Measurements from ENCODE around the gene AHCYL1. TPM values are rescaled to one million over a fixed set of nuclear protein-coding genes. Genes with fewer than 3 reads are reported as not detected.

AHCYL1 gene
- total and polyA plus RNA-seq, 10 donors, result 16.2 to 65.3 (median 50.0) TPM

GRCh38 chr1:110047463-110047862 is 62.9 kb downstream of the AHCYL1 start:
- no peaks in the 10 kb centered on the region for H3K9me3 ChIP-seq
- no peak overlapping the region for H3K27ac ChIP-seq
- no peak for DNase-seq
- no peak overlapping the region for H3K4me3 ChIP-seq
- TF ChIP-seq POLR2AphosphoS5 (IDR thresholded peaks at IDR 0.05), result no peak
- no peak for TF ChIP-seq CTCF (IDR thresholded peaks at IDR 0.05 in 8 of 11, conservative IDR thresholded peaks at IDR 0.05 in 3 of 11)
- no peak for TF ChIP-seq POLR2A (IDR thresholded peaks at IDR 0.05)
- intact Hi-C loops (cut with DNase I; ENCODE audit: low total_unique reads), result no loop called here
- peaks cover 4 to 100% (median 99%) of the 10 kb centered on the region in 6 donors for H3K36me3 ChIP-seq
- no peaks in the 10 kb centered on the region for H3K27me3 ChIP-seq (replicated peaks in 1 of 7)
- WGBS, 5 donors, result 79 to 97% (median 87%) methylated on average over 3 of the region's 3 CpGs
- peaks cover 0 to 37% (median 21%) of the 10 kb centered on the region in 6 donors for H3K4me1 ChIP-seq

- Histone ChIP-seq H3K9me3 (no peaks in the 10 kb centered on the region), H3K27ac (peak overlapping the region in 3 of 8 donors; percentile 29 to 81 (median 79)), H3K27me3 (replicated peaks in 1 of 7) (no peaks in the 10 kb centered on the region), H3K4me3 (no peak overlapping the region), H3K36me3 (peaks cover 4 to 100% (median 99%) of the 10 kb centered on the region in 6 donors), H3K4me1 (peaks cover 3 to 45% (median 26%) of the 10 kb centered on the region in 6 donors)
- TF ChIP-seq CTCF (IDR thresholded peaks at IDR 0.05 in 8 of 11, conservative IDR thresholded peaks at IDR 0.05 in 3 of 11), result no peak
- WGBS, 5 donors, result 95 to 100% (median 98%) methylated on average over 2 to 5 of the region's 5 CpGs
- no peak for DNase-seq
- intact Hi-C loops (cut with DNase I; ENCODE audit: low total_unique reads), result no loop called here
Measured at GRCh38 chr1:110048240-110048639, 63.7 kb downstream of the AHCYL1 start.

GRCh38 chr1:110048923-110049601 is 64.5 kb downstream of the AHCYL1 start:
- WGBS, 5 donors, result 75 to 92% (median 85%) methylated on average over 9 of the region's 9 CpGs
- no peaks in the 10 kb centered on the region for H3K27me3 ChIP-seq (replicated peaks in 1 of 7)
- peak in 1 of 3 donors; percentile 57 for TF ChIP-seq POLR2AphosphoS5 (IDR thresholded peaks at IDR 0.05)
- no peak for TF ChIP-seq CTCF (IDR thresholded peaks at IDR 0.05 in 8 of 11, conservative IDR thresholded peaks at IDR 0.05 in 3 of 11)
- no peak for TF ChIP-seq POLR2A (IDR thresholded peaks at IDR 0.05)
- intact Hi-C loops (cut with DNase I; ENCODE audit: low total_unique reads), result no loop called here
- H3K27ac ChIP-seq, result peak overlapping the region in 7 of 8 donors; percentile 9 to 81 (median 73)
- no peaks in the 10 kb centered on the region for H3K9me3 ChIP-seq
- no peak for DNase-seq
- H3K36me3 ChIP-seq, result peaks cover 0 to 100% (median 99%) of the 10 kb centered on the region in 6 donors
- H3K4me3 ChIP-seq, result no peak overlapping the region
- peaks cover 3 to 53% (median 33%) of the 10 kb centered on the region in 6 donors for H3K4me1 ChIP-seq

- H3K4me3 ChIP-seq, result no peak overlapping the region
- DNase-seq, result no peak
- no peaks in the 10 kb centered on the region for H3K27me3 ChIP-seq (replicated peaks in 1 of 7)
- peaks cover 3 to 60% (median 38%) of the 10 kb centered on the region in 6 donors for H3K4me1 ChIP-seq
- H3K27ac ChIP-seq, result peak overlapping the region in 7 of 8 donors; percentile 9 to 81 (median 73)
- H3K36me3 ChIP-seq, result peaks cover 3 to 100% (median 99%) of the 10 kb centered on the region in 6 donors
- intact Hi-C loops (cut with DNase I; ENCODE audit: low total_unique reads), result loop anchor here (5.0 kb wide), 1 partner anchor 57 kb away; no protein-coding TSS in a partner anchor
- no peak for TF ChIP-seq POLR2AphosphoS5 (IDR thresholded peaks at IDR 0.05)
- no peak for TF ChIP-seq POLR2A (IDR thresholded peaks at IDR 0.05)
- TF ChIP-seq CTCF (IDR thresholded peaks at IDR 0.05 in 8 of 11, conservative IDR thresholded peaks at IDR 0.05 in 3 of 11), result no peak
- H3K9me3 ChIP-seq, result no peaks in the 10 kb centered on the region
- WGBS, 5 donors, result 52 to 85% (median 77%) methylated on average over 10 to 11 of the region's 11 CpGs
Measured at GRCh38 chr1:110049801-110050601, 65.4 kb downstream of the AHCYL1 start.
